HG03108 (cell line): ENCODE data around the gene CYP4V2.
"Not testable (repeated sequence)": the region's sequence is repeated elsewhere in the genome, so short reads cannot be mapped to it uniquely, and the experiment has no call there.

ENCODE experiments used
- ATAC-seq: cut with Tn5 transposase; IDR thresholded peaks from one replicate; pipeline ENCODE4 v1.9.1; 2021; ENCODE audit warnings: moderate library complexity; ENCODE audit not compliant: unreplicated experiment

The CYP4V2 gene

GRCh38 chr4:186227744-186228513 is 36.6 kb downstream of the CYP4V2 start:
- no peak for ATAC-seq

- ATAC-seq = no peak
These were observed 37.1 kb downstream of the CYP4V2 start for GRCh38 chr4:186228514-186228894.

- no peak for ATAC-seq
These were observed 43.0 kb downstream of the CYP4V2 start for GRCh38 chr4:186234367-186234766.

- ATAC-seq = no peak
These were observed 44.8 kb downstream of the CYP4V2 start for GRCh38 chr4:186236126-186236525.

- no peak for ATAC-seq
These were observed 49.1 kb downstream of the CYP4V2 start for GRCh38 chr4:186240452-186240847.

GRCh38 chr4:186240848-186241491 is 49.6 kb downstream of the CYP4V2 start:
- no peak for ATAC-seq

GRCh38 chr4:186241616-186242015 is 50.2 kb downstream of the CYP4V2 start:
- no peak for ATAC-seq

- ATAC-seq = not testable (repeated sequence)
These were observed 50.7 kb downstream of the CYP4V2 start for GRCh38 chr4:186242031-186242430.

- no peak for ATAC-seq
These were observed 52.0 kb downstream of the CYP4V2 start for GRCh38 chr4:186243331-186243730.

GRCh38 chr4:186244835-186245234 is 53.5 kb downstream of the CYP4V2 start:
- ATAC-seq = no peak

- ATAC-seq = not testable (repeated sequence)
These were observed 55.8 kb downstream of the CYP4V2 start for GRCh38 chr4:186247062-186247752.

- ATAC-seq = no peak
These were observed 57.3 kb downstream of the CYP4V2 start for GRCh38 chr4:186248643-186249042.

GRCh38 chr4:186249785-186250754 is 58.7 kb downstream of the CYP4V2 start:
- no peak for ATAC-seq

GRCh38 chr4:186250760-186251159 is 59.4 kb downstream of the CYP4V2 start:
- no peak for ATAC-seq

- no peak for ATAC-seq
These were observed 63.8 kb downstream of the CYP4V2 start for GRCh38 chr4:186255122-186255521.

GRCh38 chr4:186258216-186258811 is 66.9 kb downstream of the CYP4V2 start:
- ATAC-seq = no peak

- no peak for ATAC-seq
These were observed 68.7 kb downstream of the CYP4V2 start for GRCh38 chr4:186260117-186260503.
